ENCODE measurements around the gene HMOX1.
"Not testable (repeated sequence)": the region's sequence is repeated elsewhere in the genome, so short reads cannot be mapped to it uniquely, and the experiment has no call there.

HMOX1 gene

DNA sequence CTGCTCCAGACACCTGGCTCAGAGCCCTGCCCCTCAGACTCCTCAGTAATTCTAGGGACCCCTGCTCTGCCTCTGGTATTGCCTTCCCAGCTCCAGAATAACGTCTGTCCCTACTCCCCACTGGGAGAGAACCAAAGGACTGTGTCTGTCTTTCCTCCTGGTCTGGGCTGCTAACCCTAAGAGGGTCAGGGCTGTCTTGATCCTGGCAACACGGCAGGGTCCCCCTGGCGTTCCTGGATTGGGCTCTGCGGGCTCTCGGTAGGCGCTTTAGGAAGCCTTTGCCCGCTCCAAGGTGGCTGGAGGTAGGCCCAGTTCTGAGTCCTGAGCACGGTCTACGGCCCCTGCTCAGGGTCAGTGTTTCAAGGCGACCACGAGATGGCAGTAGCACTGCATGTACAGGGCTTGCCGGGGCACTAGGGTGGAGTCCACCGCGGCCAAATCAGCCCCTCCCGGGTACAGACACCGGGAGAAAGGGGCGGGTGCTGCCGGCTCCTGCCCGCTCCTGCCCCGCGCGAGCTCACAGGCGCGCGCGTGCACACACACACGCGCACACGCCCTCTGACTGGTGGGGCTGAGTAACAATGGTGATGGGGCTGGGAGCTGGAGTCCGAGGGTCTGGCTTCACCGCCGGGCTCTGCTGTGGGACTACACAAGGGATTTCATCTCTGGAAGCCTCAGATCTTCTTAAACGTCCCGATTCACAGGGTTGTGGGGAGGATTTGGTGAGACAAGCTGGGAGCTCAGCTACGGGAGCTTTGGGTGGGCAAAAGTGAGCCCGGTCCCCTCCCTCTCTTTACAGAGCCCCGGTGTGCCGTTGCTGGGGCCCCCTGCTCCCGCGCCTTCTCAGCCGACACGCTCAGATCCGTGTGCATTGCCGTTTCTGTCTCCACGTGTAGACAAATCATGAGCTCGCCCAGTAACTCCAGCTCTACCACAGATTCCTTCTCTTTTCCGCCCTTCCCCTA lies 30.1 kb upstream of the HMOX1 start:
- 7 to 8% methylated on average over 33 to 45 of the region's 47 CpGs for WGBS, 2 experiments (ENCODE audit: insufficient coverage in 2 of 2)
- Histone ChIP-seq H3K27ac (ENCODE audit: low read depth, low read length, severe bottlenecking) (no peak overlapping the region), H3K4me3 (ENCODE audit: extremely low read depth, insufficient read depth, low read length, poor library complexity, severe bottlenecking) (peak overlapping the region; percentile 49), H3K9me3 (ENCODE audit: control insufficient read depth, low read length) (no peaks in the 10 kb centered on the region), H3K36me3 (ENCODE audit: control insufficient read depth, insufficient read depth, low read length) (no peaks in the 10 kb centered on the region), H3K4me1 (ENCODE audit: control insufficient read depth, insufficient read depth, low read length, poor library complexity, severe bottlenecking) (peaks cover 4% of the 10 kb centered on the region)

DNA sequence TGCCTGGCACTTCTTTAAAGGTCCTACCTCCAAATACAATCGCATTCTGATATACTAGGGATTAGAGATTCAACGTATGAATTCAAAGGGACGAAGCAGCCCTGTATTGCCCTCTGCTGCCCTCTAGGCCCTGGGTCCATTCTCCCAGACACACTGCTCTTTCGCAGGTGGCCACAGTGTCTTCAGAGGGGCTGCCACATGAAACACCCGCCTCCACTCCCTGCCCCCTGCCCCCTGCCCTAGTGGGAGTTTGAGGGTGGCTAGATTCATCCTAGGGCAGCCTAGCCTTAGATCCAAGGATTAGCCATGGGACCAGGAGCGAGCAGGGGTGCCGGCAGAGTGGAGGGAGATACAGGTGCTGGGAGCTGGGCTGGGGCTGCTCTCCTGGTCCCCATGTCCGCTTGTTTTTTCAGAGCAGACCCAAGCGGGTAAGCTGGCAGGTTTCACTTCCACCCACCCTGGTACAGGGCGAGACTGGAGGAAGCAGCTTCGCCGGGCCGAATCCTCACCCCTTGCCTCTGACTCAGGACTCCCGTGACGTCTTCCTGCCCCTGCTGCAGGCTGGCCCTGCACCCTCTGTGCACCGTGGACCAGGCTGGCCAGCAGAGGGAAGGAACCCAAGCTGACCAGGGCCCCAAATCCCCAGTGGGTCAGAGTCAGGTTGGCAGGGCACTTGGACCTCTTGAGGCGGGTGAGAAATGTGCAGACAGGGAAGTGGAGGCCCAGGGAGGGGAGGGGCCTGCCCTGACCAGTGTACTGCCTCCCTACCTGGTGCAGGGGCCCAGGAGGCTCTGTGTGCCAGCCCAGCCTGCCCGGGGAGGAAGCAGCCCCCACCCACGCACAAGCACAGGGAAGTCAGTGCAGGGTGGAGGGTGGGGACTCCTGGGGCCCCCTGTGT lies 28.4 kb upstream of the HMOX1 start:
- Histone ChIP-seq H3K4me1 (ENCODE audit: control insufficient read depth, insufficient read depth, low read length, poor library complexity, severe bottlenecking) (peaks cover 4% of the 10 kb centered on the region), H3K4me3 (ENCODE audit: extremely low read depth, insufficient read depth, low read length, poor library complexity, severe bottlenecking) (no peak overlapping the region), H3K36me3 (ENCODE audit: control insufficient read depth, insufficient read depth, low read length) (no peaks in the 10 kb centered on the region), H3K9me3 (ENCODE audit: control insufficient read depth, low read length) (no peaks in the 10 kb centered on the region), H3K27ac (ENCODE audit: low read depth, low read length, severe bottlenecking) (no peak overlapping the region)
- WGBS, 2 experiments (ENCODE audit: insufficient coverage in 2 of 2) = 83 to 88% methylated on average over 14 to 15 of the region's 19 CpGs

DNA sequence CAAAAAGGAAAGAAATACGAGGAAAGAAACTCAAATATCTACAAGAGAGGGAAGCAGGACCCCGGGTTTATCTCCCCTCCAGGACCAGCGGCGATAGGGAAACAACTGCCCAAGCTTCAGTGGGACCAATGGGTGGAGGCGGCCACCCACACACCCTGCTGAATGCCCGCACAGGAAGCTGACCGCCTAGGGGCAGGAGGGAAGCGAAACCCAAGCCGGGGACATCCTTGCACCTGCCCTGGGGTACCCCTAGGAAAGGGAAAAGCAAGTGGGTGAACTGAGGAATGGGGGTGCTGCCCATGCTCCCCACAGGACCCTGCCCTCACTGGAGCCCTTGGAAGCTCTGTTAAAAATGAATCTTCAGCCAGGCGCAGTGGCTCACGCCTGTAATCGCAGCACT lies 27.6 kb upstream of the HMOX1 start:
- WGBS, 2 experiments (ENCODE audit: insufficient coverage in 2 of 2) = 82 to 85% methylated on average over 8 to 11 of the region's 12 CpGs
- Histone ChIP-seq H3K36me3 (ENCODE audit: control insufficient read depth, insufficient read depth, low read length) (no peaks in the 10 kb centered on the region), H3K27ac (ENCODE audit: low read depth, low read length, severe bottlenecking) (no peak overlapping the region), H3K4me3 (ENCODE audit: extremely low read depth, insufficient read depth, low read length, poor library complexity, severe bottlenecking) (no peak overlapping the region), H3K9me3 (ENCODE audit: control insufficient read depth, low read length) (no peaks in the 10 kb centered on the region), H3K4me1 (ENCODE audit: control insufficient read depth, insufficient read depth, low read length, poor library complexity, severe bottlenecking) (peaks cover 4% of the 10 kb centered on the region)

DNA sequence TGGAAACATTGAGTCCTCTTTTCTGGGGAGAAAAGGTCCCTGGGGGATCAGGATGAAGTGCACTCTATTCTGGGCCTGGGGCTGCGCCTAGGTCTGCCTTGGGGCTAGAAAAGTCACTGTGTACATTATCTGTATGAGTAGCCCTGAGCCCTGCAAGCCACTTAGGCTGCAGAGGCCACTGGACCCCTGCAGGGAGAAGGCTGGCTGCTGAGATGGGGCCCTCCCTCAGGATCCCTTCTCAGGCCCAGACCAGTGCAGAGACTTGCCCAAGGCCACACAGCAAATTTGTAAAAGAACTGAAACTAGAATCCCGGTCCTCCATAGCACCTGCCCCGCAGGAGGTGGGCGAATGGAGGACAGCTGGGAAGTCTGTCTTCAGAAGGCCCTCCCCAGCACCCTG lies 26.8 kb upstream of the HMOX1 start:
- Histone ChIP-seq H3K9me3 (ENCODE audit: control insufficient read depth, low read length) (no peaks in the 10 kb centered on the region), H3K4me3 (ENCODE audit: extremely low read depth, insufficient read depth, low read length, poor library complexity, severe bottlenecking) (no peak overlapping the region), H3K36me3 (ENCODE audit: control insufficient read depth, insufficient read depth, low read length) (no peaks in the 10 kb centered on the region), H3K4me1 (ENCODE audit: control insufficient read depth, insufficient read depth, low read length, poor library complexity, severe bottlenecking) (peaks cover 4% of the 10 kb centered on the region), H3K27ac (ENCODE audit: low read depth, low read length, severe bottlenecking) (no peak overlapping the region)
- 90 to 91% methylated on average over 3 to 4 of the region's 4 CpGs for whole genome bisulfite sequencing, 2 experiments (ENCODE audit: insufficient coverage in 2 of 2)

DNA sequence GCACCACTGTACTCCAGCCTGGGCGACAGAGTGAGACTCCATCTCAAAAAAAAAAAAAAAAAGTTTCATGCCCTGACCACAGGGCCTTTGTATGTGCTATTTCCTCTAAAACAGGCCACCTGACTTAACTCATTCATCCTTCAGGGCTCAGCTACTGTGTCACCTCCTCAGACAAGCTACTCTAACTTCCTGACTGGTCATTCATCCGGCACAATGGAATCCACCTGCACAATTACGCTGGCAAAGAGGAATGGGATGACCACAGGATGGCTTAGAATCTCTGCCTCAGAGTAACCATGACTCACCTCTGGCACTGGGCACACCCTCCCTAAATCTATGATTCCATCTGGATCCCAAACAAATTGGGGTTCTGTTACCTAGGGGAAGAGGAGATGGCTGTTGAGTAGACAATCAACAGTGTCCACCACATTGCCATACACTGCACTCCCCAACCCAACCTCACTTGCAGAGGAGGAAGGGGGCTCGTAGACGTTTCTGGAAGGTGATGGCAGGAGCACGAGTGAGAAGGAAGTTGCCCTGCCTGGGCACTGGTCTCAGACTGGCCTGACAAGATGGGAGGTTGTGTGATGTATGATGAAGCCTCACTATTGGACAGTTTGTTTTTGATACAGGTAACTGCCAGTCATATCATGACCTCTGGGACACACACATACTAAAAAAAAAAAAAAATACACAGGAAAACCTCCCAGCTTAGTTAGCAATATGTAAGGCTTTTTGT lies 22.8 kb upstream of the HMOX1 start:
- Histone ChIP-seq H3K4me3 (ENCODE audit: extremely low read depth, insufficient read depth, low read length, poor library complexity, severe bottlenecking) (no peak overlapping the region), H3K4me1 (ENCODE audit: control insufficient read depth, insufficient read depth, low read length, poor library complexity, severe bottlenecking) (peaks cover 5% of the 10 kb centered on the region), H3K27ac (ENCODE audit: low read depth, low read length, severe bottlenecking) (no peak overlapping the region), H3K9me3 (ENCODE audit: control insufficient read depth, low read length) (no peaks in the 10 kb centered on the region), H3K36me3 (ENCODE audit: control insufficient read depth, insufficient read depth, low read length) (no peaks in the 10 kb centered on the region)
- WGBS, 2 experiments (ENCODE audit: insufficient coverage in 2 of 2) = 69 to 92% methylated on average over 3 to 4 of the region's 6 CpGs

DNA sequence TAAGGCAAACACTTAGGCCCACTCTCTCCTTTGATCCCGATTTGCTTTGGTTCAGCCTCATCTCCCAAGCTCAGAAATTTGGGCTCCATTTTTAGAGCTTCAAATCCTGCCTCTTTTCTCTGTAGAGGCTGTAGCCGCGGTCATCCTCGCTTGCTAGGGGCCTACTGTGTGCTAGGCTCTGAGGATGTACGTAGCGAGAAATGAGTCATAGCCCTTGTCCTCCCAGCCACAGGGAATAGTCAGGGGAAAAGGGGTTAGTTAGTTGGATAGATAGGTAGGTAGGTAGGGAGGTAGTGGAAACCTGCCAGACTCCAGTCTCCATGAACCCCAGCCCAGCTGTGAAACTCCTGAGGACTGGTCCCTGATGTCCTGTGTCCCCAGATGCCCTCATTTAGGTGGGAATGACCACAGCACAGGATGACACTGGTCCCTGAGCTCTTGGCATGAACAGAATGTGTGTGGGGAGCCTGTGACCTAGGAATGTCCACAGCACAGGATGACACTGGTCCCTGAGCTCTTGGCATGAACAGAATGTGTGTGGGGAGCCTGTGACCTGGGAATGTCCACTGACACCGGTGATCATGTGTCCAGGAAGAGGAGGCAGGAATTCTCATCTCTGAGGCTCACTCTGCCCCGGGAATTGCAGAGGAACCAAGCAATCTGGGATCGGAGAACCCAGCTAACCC lies 21.4 kb upstream of the HMOX1 start:
- Histone ChIP-seq H3K36me3 (ENCODE audit: control insufficient read depth, insufficient read depth, low read length) (no peaks in the 10 kb centered on the region), H3K27ac (ENCODE audit: low read depth, low read length, severe bottlenecking) (peak overlapping the region; percentile 29), H3K4me3 (ENCODE audit: extremely low read depth, insufficient read depth, low read length, poor library complexity, severe bottlenecking) (no peak overlapping the region), H3K4me1 (ENCODE audit: control insufficient read depth, insufficient read depth, low read length, poor library complexity, severe bottlenecking) (peaks cover 5% of the 10 kb centered on the region), H3K9me3 (ENCODE audit: control insufficient read depth, low read length) (no peaks in the 10 kb centered on the region)
- WGBS, 2 experiments (ENCODE audit: insufficient coverage in 2 of 2) = 77 to 93% methylated on average over 4 to 5 of the region's 9 CpGs

DNA sequence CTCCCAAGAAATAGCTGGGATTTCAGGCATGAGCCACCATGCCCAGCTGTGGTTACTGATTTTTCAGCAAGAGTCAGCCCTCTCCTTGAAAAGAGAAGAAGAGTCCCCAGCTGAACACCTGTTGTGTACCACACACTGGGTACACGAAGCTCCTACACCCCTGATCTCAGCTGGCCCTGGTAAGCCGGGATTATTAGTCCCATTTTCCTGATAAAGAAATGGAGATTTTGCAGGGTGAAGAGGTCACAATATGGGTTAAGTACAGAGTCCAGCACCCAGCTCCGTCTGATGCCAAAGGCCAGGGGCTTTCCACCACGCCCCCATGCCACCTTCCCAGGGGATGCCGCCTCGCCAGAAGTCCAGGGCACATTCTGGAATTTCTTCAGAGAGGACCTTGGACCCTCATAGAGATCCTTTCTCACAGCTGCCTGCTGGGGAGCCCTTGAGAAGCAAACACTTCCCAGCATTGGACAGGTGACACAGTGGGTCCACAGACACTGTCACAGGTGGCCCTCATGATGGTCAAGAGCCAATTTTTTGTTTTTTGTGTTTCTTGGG lies 19.8 kb upstream of the HMOX1 start:
- Histone ChIP-seq H3K9me3 (ENCODE audit: control insufficient read depth, low read length) (no peaks in the 10 kb centered on the region), H3K4me3 (ENCODE audit: extremely low read depth, insufficient read depth, low read length, poor library complexity, severe bottlenecking) (no peak overlapping the region), H3K4me1 (ENCODE audit: control insufficient read depth, insufficient read depth, low read length, poor library complexity, severe bottlenecking) (peaks cover 5% of the 10 kb centered on the region), H3K36me3 (ENCODE audit: control insufficient read depth, insufficient read depth, low read length) (no peaks in the 10 kb centered on the region), H3K27ac (ENCODE audit: low read depth, low read length, severe bottlenecking) (no peak overlapping the region)
- 93 to 97% methylated on average over 4 to 5 of the region's 6 CpGs for WGBS, 2 experiments (ENCODE audit: insufficient coverage in 2 of 2)

DNA sequence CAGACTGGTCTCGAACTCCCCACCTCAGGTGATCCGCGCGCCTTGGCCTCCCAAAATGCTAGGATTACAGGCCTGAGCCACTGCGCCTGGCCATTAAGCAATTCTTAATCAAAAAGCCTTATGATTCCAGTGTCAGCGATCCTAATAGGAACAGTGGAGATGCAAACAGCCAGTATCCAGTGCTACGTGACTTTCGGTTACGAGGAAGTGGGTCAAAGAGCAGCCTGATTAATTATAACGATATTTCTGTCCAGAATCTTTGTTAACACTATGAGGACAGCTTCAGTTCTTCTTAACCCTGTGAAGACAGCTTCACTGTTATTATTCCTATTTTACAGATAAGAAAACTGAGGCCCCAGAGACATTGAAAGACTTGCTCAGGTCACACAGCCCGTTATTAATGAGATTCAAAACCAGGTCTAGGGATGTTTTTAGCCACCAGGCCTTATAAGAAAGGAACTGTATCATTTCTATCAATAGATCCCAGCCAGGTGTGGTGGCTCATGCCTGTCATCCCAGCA lies 17.3 kb upstream of the HMOX1 start:
- 97 to 98% methylated on average over 11 of the region's 11 CpGs for WGBS, 2 experiments (ENCODE audit: insufficient coverage in 2 of 2)
- H3K27ac ChIP-seq (ENCODE audit: low read depth, low read length, severe bottlenecking) = peak overlapping the region; percentile 76
- H3K9me3 ChIP-seq (ENCODE audit: control insufficient read depth, low read length) = no peaks in the 10 kb centered on the region

DNA sequence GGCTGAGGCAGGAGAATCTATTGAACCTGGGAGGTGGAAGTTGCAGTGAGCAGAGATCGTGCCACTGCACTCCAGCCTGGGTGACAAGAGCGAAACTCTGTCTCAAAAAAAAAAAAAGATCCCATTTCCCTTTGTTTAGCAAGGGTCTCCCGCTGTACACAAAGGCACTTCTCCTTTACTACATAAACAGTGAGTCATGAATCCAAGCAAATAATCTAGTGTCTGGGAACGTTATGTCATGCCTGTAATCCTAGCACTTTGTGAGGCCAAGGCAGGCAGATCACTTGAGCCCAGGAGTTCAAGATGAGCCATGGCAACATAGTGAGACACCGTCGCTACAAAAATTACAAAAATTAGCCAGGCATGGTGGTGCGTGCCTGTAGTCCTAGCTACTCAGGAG lies 16.7 kb upstream of the HMOX1 start:
- peak overlapping the region; percentile 76 for H3K27ac ChIP-seq (ENCODE audit: low read depth, low read length, severe bottlenecking)
- not testable (repeated sequence) for H3K4me3 ChIP-seq (ENCODE audit: extremely low read depth, insufficient read depth, low read length, poor library complexity, severe bottlenecking); H3K9me3 ChIP-seq (ENCODE audit: control insufficient read depth, low read length); H3K4me1 ChIP-seq (ENCODE audit: control insufficient read depth, insufficient read depth, low read length, poor library complexity, severe bottlenecking); H3K36me3 ChIP-seq (ENCODE audit: control insufficient read depth, insufficient read depth, low read length)
- 91% methylated on average over 5 to 7 of the region's 7 CpGs for WGBS, 2 experiments (ENCODE audit: insufficient coverage in 2 of 2)

More for the DNA sequence above, 17.3 kb upstream of the HMOX1 start:
- no peak overlapping the region for H3K4me3 ChIP-seq (ENCODE audit: extremely low read depth, insufficient read depth, low read length, poor library complexity, severe bottlenecking)
- H3K4me1 ChIP-seq (ENCODE audit: control insufficient read depth, insufficient read depth, low read length, poor library complexity, severe bottlenecking) = peaks cover 5% of the 10 kb centered on the region
- no peaks in the 10 kb centered on the region for H3K36me3 ChIP-seq (ENCODE audit: control insufficient read depth, insufficient read depth, low read length)

Data from mesodermal cell (in vitro differentiated cells).